Colonic mucosa (tissue), 4 donors: ENCODE measurements around the gene TACR1. TPM values are rescaled to one million over a fixed set of nuclear protein-coding genes. Genes with fewer than 3 reads are reported as not detected.

Experiments used
- DNase-seq: peaks from one replicate; pipeline ENCODE4 v3.0.0-alpha.2; 2020
- H3K27ac ChIP-seq: fragments of 200-600 bp; one replicate; pipeline ENCODE4 v1.8.0; 2021
- H3K27me3 ChIP-seq: fragments of 200-600 bp; one replicate; pipeline ENCODE4 v1.8.0; 2021
- H3K36me3 ChIP-seq: fragments of 200-600 bp; one replicate; pipeline ENCODE4 v1.8.0; 2021
- H3K4me1 ChIP-seq: fragments of 200-600 bp; one replicate; pipeline ENCODE4 v1.8.0; 2021; ENCODE audit warnings: mild to moderate bottlenecking
- H3K4me3 ChIP-seq: fragments of 200-600 bp; one replicate; pipeline ENCODE4 v1.8.0; 2021
- H3K9ac ChIP-seq, 2 donors: one replicate each; pipeline ENCODE4 v1.7.0; 2013; ENCODE audit warnings: control low read depth in 2 of 2, low read depth in 2 of 2, low read length in 2 of 2
- H3K9me3 ChIP-seq: fragments of 200-600 bp; one replicate; pipeline ENCODE4 v1.8.0; 2021
- intact Hi-C: fragments of 100-400 bp; cut with DNase I; formaldehyde crosslinking; loops from one replicate; pipeline ENCODE4 v1.14.1; 2022
- total RNA-seq, 2 donors: library from RNA; stranded (reverse); fragmentation: NEBNext Ultra II Directional in 1 of 2; extraction: Animal tissue kit (Norgen Biotek cat#: 25700) in 1 of 2; gene quantifications; one replicate each; pipeline ENCODE4 v1.2.1, GENCODE V29; 2021
- TF ChIP-seq, protein P1 (sequence below): fragments of 200-600 bp; IDR thresholded peaks from one replicate; pipeline ENCODE4 v1.8.0; 2022; ENCODE audit warnings: antibody characterized with exemption, mild to moderate bottlenecking
- donor health status: healthy.
- donor health status: DM: no; HTN: no; CAD: no.
- donor health status: DM: no; HTN: no; CAD: no.

The TACR1 gene
- total RNA-seq, 2 donors from 2014 or later: 0.37 TPM; not detected in 1

DNA sequence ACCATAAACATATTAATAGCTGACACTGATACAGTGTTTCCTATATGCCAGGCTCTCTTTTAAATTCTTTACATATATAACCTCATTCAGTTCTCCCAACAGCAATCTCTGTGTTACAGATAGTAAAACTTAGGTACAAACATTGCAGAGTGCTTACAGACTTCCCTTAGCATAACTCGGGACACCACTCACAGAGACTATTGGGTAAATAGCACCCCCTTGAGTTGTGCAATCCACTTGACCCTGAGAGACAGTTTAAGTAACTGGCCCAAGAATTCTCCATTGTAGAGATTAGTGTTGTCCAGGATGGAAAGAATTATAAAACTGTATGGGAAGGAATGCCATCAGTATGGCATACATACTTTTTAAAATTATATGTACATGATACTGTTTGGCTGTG lies 130.8 kb downstream of the TACR1 start:
- intact Hi-C loops: loop anchor here (10.0 kb wide), 2 partner anchors 154 to 336 kb away; no protein-coding TSS in a partner anchor
- TF ChIP-seq, protein P1, sequence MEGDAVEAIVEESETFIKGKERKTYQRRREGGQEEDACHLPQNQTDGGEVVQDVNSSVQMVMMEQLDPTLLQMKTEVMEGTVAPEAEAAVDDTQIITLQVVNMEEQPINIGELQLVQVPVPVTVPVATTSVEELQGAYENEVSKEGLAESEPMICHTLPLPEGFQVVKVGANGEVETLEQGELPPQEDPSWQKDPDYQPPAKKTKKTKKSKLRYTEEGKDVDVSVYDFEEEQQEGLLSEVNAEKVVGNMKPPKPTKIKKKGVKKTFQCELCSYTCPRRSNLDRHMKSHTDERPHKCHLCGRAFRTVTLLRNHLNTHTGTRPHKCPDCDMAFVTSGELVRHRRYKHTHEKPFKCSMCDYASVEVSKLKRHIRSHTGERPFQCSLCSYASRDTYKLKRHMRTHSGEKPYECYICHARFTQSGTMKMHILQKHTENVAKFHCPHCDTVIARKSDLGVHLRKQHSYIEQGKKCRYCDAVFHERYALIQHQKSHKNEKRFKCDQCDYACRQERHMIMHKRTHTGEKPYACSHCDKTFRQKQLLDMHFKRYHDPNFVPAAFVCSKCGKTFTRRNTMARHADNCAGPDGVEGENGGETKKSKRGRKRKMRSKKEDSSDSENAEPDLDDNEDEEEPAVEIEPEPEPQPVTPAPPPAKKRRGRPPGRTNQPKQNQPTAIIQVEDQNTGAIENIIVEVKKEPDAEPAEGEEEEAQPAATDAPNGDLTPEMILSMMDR: no peak

DNA sequence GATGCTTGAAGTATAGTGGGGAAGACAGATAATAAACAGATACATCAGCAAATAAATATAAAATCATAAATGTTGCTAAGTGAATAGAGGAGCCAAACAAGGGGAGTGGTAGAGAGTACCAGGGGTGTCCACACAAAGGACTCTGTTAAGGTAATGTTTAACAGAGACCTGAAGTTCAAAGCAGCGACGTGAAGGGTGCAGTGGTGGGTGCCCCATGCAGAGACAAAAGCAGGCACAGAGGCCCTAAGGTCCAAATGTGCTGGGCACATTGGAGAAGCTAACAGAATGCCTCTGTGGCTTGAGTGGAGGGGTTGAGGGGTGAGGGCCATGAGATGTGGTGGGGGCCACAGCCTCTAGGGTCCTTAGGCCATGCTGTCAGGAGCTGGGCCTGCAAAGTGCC lies 131.8 kb downstream of the TACR1 start:
- H3K27ac ChIP-seq: no peak overlapping the region
- H3K4me1 ChIP-seq: no peaks in the 10 kb centered on the region
- H3K27me3 ChIP-seq: no peaks in the 10 kb centered on the region
- TF ChIP-seq, protein P1: no peak
- no peak overlapping the region for H3K9ac ChIP-seq
- no peak for DNase-seq
- no peaks in the 10 kb centered on the region for H3K9me3 ChIP-seq
- H3K4me3 ChIP-seq: no peak overlapping the region
- intact Hi-C loops: loop anchor here (10.0 kb wide), 2 partner anchors 153 to 337 kb away; no protein-coding TSS in a partner anchor
- no peaks in the 10 kb centered on the region for H3K36me3 ChIP-seq

More for the DNA sequence above, 130.8 kb downstream of the TACR1 start:
- H3K4me1 ChIP-seq: no peaks in the 10 kb centered on the region
- no peak for DNase-seq
- H3K27ac ChIP-seq: no peak overlapping the region
- H3K4me3 ChIP-seq: no peak overlapping the region
- no peaks in the 10 kb centered on the region for H3K9me3 ChIP-seq
- no peaks in the 10 kb centered on the region for H3K27me3 ChIP-seq
- H3K9ac ChIP-seq: no peak overlapping the region
- H3K36me3 ChIP-seq: no peaks in the 10 kb centered on the region

DNA sequence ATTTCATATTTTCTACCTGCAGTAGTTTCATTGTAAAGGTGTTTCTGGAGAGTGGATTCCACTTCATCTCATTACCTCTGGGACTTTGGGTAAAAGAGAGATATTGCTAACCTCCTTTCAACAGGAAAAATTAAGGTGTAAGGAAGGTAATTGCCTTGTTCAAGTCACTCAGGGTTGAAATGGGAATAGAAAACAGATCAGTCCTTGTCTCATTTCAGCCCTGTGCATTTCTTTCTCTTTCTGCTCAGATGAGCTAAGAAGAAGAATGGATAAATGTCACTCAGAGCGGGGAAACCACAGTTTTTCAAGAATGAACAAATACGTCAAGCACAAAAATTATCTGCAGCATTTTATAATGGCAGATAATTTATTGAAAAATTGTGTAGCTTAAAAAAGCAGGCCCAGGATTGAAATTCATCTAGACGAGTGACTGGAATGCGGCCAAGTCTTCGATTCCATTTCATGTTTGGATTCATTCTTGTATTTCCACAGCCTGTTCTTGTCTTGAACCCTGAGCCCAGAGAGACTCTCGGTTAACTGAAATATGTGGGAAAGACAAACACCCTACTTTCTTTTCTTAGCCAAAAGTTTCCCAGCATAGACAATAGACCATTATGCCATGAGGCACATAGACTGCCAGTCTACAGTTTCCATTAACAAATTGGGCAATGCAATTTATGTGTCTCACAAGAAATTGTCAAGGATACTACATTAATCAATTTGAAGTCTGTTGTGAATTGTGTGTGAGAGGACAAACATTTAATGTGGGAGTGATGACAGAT lies 133.0 kb downstream of the TACR1 start:
- intact Hi-C loops: loop anchor here (10.0 kb wide), 2 partner anchors 152 to 338 kb away; no protein-coding TSS in a partner anchor
- DNase-seq: no peak
- Histone ChIP-seq H3K36me3 (no peaks in the 10 kb centered on the region), H3K27ac (no peak overlapping the region), H3K9ac (no peak overlapping the region), H3K4me3 (no peak overlapping the region), H3K4me1 (no peaks in the 10 kb centered on the region), H3K27me3 (no peaks in the 10 kb centered on the region), H3K9me3 (no peaks in the 10 kb centered on the region)
- TF ChIP-seq, protein P1: no peak

DNA sequence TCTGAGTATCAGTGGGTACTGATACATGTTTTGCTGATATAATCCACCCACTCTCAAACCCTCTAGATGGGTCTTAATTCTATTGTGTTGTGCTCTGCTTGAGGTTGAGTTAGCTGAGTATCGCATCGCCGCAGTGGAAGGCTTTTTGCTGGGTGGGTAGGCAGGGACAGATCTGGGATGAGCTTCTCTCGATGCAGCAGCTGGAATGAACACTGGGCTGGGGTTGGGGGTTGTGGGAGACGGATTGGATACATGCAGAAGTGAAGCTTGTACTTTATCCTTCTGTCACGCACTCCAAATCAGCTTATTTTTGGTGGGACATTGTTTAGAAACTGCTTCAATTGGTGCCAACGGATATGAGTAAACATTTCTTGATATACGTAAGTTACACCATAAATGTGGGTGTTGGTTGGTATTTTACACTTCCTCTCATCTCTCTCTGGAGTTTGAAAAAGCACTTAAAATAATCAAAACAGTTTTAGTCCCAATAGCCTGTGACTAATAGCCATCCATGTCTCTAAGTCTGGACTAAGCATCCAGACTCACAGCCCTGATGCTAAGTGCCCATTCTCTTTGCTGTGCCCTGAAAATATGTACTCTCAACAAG lies 133.8 kb downstream of the TACR1 start:
- Histone ChIP-seq H3K9ac (no peak overlapping the region), H3K4me3 (no peak overlapping the region), H3K27me3 (no peaks in the 10 kb centered on the region), H3K9me3 (no peaks in the 10 kb centered on the region), H3K4me1 (no peaks in the 10 kb centered on the region), H3K27ac (no peak overlapping the region), H3K36me3 (no peaks in the 10 kb centered on the region)
- TF ChIP-seq, protein P1: no peak
- intact Hi-C loops: loop anchor here (10.0 kb wide), 2 partner anchors 151 to 339 kb away; no protein-coding TSS in a partner anchor
- no peak for DNase-seq

DNA sequence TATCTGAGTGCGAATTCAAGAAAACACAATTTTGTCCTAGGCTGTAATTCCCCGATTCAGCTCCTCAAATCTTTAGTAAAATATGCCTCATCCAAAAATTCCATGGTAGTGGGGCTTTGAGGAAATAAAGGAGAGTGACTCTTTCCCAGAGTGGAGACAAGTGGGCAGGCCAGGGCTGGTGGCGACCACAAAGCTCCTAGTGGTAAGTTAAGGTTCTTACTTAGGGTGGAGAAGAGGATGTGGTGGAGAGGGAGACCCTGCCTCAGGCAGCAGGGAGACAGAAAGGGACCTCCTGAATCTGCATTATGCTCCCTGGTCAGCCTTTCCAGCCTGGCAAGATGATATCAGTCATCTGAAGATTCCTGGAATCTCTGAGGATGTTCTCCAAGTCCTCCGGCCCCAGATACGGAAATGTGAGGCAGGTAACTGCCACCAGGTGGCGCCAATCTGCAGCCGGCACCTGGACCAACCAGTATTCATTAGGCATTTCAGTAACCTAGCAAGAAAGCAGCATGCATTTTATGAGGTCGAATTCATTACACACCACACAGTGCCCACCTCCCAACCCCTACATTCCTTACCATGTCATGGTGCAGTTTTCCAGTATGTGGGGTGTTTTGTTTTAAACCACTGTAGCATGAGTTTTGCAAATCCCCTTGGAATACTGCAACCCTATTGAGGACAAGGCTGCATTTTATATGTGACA lies 134.5 kb downstream of the TACR1 start:
- peak; percentile 57 for DNase-seq
- H3K27ac ChIP-seq: no peak overlapping the region
- H3K9ac ChIP-seq: no peak overlapping the region
- intact Hi-C loops: loop anchor here (10.0 kb wide), 2 partner anchors 150 to 340 kb away; no protein-coding TSS in a partner anchor
- H3K9me3 ChIP-seq: no peaks in the 10 kb centered on the region
- TF ChIP-seq, protein P1: peak; percentile 84
- H3K27me3 ChIP-seq: no peaks in the 10 kb centered on the region
- no peaks in the 10 kb centered on the region for H3K4me1 ChIP-seq
- H3K4me3 ChIP-seq: no peak overlapping the region
- H3K36me3 ChIP-seq: no peaks in the 10 kb centered on the region
